Measurements from ENCODE around the gene SLC6A8.

GRCh38 chrX:153732401-153732800 is 44.7 kb downstream of the SLC6A8 start:
- TF ChIP-seq CTCF (IDR thresholded peaks at IDR 0.05) (no peak), POLR2A (IDR thresholded peaks at IDR 0.05) (no peak)
